Stimulated activated CD8-positive, alpha-beta memory T cell treated with anti-CD3 and anti-CD28 coated beads, Interleukin-2, amount 100 ng/mL, for 1 hour (primary cell): ENCODE results near the gene NPL.
A peak's percentile ranks its signal among the peaks of the same experiment; 100 is the strongest.

Experiments
- DNase-seq, 2 donors: peaks; one replicate each; pipeline ENCODE4 v3.0.0-alpha.2; 2020; ENCODE audit warnings: low read depth in 2 of 2

The NPL gene

DNA sequence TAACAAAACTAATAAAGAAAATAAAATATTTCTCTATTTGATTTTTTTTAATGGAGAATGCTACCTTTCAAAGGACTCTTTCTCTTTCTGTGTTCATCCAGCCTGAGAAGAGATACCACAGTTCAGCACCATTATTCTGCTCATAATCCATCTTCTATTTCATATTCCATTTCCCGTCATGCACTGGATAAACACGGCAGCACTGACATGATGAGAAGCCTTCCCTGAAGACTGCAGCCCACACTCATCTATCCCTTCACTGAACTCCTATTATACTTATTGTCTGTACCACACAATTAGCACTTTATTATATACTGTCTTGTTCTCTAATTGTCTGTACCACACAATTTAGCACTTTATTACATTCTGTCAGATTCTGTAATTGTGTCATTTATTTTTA, 10.7 kb upstream of the NPL start:
- DNase-seq, result no peak

- no peak for DNase-seq
Measured at GRCh38 chr1:182779530-182779929, 10.0 kb upstream of the NPL start.

DNA sequence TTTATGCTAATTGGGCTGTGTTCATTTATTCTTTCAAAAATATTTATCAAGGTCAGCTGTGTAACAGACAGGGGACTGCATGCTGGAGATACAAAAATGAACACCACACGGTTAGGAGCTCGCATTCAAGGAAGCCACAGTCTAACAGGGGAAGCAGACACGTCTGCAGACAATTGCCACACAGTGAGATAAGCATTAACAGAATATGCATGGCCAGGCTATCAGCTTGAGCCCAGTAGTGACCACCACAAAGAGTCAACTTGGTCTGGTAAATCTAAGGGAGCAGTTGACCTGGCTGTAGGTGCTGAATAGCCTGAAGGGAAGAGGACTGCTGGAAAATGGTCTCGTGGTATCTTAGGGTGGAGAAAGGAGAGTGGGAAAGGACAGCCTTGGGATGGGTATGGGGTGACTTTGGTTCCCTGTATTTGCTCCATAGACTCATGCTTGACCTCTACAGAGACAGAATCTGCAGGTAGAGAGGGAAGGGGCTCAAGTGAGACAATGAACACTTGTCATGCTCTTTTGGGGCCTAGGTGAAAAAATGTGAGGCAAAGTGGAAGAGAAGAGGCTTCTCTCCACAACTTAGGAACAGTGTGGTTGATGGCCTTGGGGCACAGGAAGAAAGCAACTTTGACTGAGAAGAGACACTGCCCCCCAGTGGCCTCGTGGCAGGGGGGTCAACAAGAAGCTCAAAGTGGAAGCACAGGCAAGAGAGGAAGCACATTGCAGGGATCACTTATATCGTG, 7.6 kb upstream of the NPL start:
- DNase-seq, result peak; percentile 36 to 41

DNA sequence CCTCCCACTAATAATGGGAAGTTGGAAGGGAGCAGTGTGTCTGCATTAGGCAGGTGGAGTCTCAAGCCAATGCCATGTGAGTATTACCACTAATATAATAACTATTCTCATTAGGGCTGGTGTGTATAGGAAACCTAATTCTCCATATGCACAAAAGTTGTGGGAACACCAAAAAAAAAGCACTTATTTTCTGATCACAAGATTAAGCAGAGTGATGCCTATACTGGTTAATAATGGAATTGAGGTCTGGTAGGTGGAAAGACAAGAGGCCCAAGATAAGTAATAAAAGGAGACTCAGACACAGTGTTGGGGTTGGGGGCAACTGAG, 7.0 kb upstream of the NPL start:
- no peak for DNase-seq

- no peak for DNase-seq
Measured at GRCh38 chr1:182783068-182783467, 6.5 kb upstream of the NPL start.

GRCh38 chr1:182784556-182785171, 4.9 kb upstream of the NPL start:
- no peak for DNase-seq

- no peak for DNase-seq
Measured at GRCh38 chr1:182785181-182785580, 4.4 kb upstream of the NPL start.

- DNase-seq, result peak in 1 of 2 donors; percentile 3
Measured at GRCh38 chr1:182786223-182786994, 3.2 kb upstream of the NPL start.

- no peak for DNase-seq
Measured at GRCh38 chr1:182786995-182787324, 2.6 kb upstream of the NPL start.

DNA sequence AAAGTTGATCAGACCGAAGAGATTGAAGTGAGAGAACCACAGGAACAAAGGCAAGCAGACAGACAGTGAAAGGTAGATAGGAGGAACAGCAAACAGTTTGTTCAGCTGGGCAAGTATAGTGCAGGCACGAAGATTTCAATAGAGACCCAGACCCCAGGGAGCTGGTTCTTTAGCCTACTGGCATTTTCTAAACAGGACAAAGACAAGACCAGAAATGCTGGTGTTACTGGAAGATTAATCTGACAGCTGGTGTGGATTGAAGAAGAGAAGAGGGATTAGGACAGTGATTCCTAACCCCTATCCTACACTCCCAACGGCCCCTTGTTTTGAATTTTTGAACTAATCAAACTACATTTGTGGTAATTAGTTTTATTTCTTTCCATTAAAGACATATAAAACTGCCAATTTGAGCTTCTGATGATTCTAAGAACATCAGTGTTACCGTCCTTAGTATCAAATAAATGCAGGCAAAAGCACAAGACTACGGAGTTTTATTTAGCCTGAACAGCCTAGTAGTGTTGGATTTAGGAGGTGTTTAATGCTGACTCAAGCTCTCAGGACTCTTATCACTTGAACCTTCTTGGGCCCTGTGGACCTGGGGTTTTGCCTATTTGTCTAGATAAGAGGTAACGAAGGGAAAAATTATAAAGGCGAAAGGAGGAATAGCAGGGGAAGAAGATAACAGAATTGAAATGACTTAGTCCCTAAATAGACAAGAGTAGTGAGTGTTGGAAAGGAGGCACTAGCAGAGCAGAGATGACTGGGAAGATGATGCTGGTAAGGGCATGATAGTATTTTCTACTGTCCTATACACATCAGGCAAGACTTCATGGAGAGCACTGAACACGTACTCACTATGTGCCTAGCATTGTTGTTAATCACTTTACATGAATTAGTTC, 2.0 kb downstream of the NPL start:
- DNase-seq, result no peak

DNA sequence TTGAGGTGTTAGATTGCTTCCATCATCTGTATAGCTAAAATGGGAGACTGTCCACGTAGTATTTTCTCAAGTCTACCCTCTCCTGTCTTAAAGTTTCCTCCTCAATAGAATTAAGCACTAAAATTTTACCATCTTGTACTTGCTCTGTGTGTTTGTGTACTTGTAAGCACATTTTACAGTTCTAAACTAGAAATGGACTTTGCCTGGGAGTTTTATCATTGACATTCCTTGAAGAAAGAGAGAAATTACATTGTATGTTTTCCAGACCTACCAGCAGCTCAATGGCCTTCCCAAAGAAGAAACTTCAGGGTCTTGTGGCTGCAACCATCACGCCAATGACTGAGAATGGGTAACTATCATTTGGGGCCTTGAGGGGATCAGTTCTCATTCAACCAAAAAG, 4.5 kb downstream of the NPL start:
- DNase-seq, result no peak

GRCh38 chr1:182794676-182795201, 5.2 kb downstream of the NPL start:
- DNase-seq, result no peak

GRCh38 chr1:182795563-182796228, 6.1 kb downstream of the NPL start:
- no peak for DNase-seq

GRCh38 chr1:182802006-182802803, 12.6 kb downstream of the NPL start:
- no peak for DNase-seq

DNA sequence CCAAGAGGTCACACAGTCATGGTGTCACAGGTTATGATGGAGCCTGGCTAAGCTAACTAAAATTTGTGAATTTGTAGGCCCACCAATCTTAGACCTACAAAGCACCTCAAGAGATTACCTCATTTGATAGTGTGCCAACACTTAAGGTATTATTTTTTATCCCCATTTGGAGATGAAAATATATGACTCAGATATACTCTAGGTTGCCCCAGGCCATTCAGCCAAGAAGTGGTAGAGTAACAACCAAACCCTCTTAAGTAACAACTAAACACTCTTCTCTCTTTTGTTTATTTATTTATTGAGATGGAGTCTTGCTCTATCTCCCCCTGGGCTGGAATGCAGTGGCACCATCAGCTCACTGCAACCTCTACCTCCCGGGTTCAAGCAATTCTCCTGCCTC, 14.3 kb downstream of the NPL start:
- DNase-seq, result no peak

DNA sequence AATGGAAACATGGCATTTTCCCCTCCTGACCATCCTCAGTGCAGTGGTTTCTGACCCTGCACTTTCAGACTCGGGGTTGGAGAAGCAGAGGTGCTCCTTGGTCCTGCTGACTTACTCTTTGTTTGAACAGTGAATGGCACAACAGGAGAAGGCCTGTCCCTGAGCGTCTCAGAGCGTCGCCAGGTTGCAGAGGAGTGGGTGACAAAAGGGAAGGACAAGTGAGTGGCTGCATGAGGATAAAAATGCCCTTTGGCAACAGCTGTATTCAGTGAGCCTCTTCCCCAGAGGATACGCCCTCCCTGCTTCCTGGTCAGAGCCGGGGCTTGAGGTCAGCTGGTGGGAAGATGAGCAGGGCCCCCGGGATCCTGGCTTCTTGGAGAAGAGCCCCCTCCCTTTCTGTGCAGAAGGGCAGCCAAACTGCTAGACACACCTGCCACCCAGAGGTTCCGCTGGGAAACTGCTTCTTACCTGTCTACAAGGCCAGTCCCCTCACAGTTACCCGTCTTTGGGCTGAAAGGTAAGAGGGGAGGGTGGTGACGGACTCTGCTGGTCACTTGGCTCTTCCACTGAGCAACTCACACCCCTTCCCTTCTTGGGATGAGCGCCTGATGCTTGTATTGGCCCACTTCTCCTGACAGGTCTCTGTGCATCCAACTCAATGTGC, 16.6 kb downstream of the NPL start:
- no peak for DNase-seq

DNA sequence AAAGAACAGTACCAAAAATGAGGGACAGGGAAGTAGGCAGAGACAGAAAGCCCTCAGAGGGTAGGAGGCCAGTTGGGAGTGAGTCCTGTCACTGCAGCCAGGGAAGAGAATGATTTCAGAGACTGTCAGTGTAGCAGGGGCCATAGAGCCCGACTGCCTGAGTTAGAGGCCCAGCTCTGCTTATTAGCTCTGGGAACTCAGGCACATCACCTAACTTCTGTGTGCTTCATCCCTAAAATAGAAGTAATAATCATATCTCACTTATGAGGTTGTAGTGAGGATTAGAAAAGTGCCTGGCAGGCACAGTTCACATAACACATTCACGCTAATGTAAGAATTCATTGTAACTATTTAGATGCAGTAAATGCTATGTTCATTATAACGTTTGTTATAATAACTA, 18.3 kb downstream of the NPL start:
- no peak for DNase-seq

- DNase-seq, result no peak
Measured at GRCh38 chr1:182809414-182809957, 19.9 kb downstream of the NPL start.

DNA sequence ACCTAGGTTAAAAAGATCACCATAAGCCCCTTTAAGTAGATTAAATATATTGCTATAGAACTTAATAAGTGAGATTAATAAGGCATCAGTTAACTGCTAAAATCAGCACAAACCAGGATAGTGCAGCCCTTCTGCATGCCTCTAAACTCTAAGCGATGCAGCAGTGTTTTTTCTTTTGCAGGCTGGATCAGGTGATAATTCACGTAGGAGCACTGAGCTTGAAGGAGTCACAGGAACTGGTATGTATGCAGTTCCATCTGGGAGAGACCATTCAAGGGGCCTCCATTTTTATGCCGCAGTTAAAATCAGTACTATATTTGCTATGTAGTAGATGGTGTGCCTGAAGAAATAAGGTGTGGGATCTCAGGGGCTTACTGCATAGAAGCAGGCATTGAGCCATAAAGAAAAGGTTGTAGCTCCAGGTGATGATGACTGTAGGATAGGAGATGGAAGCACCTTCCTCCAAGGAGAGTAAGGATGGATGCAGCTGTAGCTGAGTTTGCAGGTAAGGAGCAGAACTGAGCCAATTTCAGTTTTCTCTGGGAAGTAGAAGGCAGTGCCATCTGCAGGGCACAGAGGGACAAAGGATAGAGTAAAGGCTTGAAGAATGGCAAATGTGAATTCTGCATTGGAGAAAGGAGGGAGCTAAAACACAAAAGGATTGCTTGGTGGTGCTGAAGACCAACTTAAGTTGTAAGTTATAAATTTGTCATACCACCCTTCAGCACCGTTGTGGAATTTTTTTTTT, 22.6 kb downstream of the NPL start:
- DNase-seq, result no peak
